B cell (primary cell): ENCODE results near the gene KCNJ12. TPM values are rescaled to one million over a fixed set of nuclear protein-coding genes. Genes with fewer than 3 reads are reported as not detected.
"Not testable (repeated sequence)": the region's sequence is repeated elsewhere in the genome, so short reads cannot be mapped to it uniquely, and the experiment has no call there.

ENCODE experiments used
- ATAC-seq: fragments of 200-7000 bp; cut with Tn5 transposase; one replicate; pipeline ENCODE4 v1.10.0; 2021; ENCODE audit warnings: low read depth, mild to moderate bottlenecking, moderate number of reproducible peaks, moderate library complexity
- CTCF ChIA-PET: fragments of 350-600 bp; sonication (Branson Sonifier 250); formaldehyde crosslinking; loops from one replicate; lab custom pipeline; 2021; ENCODE audit warnings: antibody characterized with exemption, inconsistent platforms; lab: Charles Lee
- POLR2A ChIA-PET: fragments of 350-600 bp; sonication (Branson Sonifier 250); formaldehyde crosslinking; loops from one replicate; lab custom pipeline; 2021; ENCODE audit warnings: antibody characterized with exemption; lab: Charles Lee
- DNase-seq: peaks from one replicate; pipeline ENCODE4 v3.0.0; 2013
- H2AFZ ChIP-seq: 2 replicates; pipeline ENCODE4 v1.6.1; 2012; ENCODE audit warnings: mild to moderate bottlenecking, low read depth, low read length; ENCODE audit not compliant: insufficient read depth, poor library complexity, severe bottlenecking
- H3K27ac ChIP-seq, 2 donors: 1 replicate in 1 of 2; 2 replicates in 1 of 2; pipeline ENCODE4 v1.5.1; 2012 to 2013; ENCODE audit warnings: low read length in 2 of 2, mild to moderate bottlenecking in 2 of 2, moderate library complexity in 1 of 2
- H3K27me3 ChIP-seq, 4 experiments: fragments of 200-600 bp in 1 of 4; sonication (generic) in 1 of 4; replicated peaks in 1 of 4; 1 replicate in 2 of 4; 2 replicates in 2 of 4; pipeline versions ENCODE4 v1.6.1 to v1.7.0; 2013 to 2016; ENCODE audit warnings: low read length in 3 of 4, mild to moderate bottlenecking in 2 of 4, mixed read lengths in 1 of 4, moderate library complexity in 1 of 4; ENCODE audit not compliant: insufficient read depth in 4 of 4, control insufficient read depth in 3 of 4; ENCODE audit errors: control extremely low read depth in 1 of 4
- H3K36me3 ChIP-seq, 2 experiments: replicated peaks in 1 of 2; 1 replicate in 1 of 2; 2 replicates in 1 of 2; pipeline versions ENCODE4 v1.6.1 to v1.7.1; 2013; ENCODE audit warnings: low read length in 1 of 2; ENCODE audit not compliant: insufficient read depth in 2 of 2, control insufficient read depth in 1 of 2; ENCODE audit errors: control extremely low read depth in 1 of 2, extremely low read depth in 1 of 2
- H3K4me1 ChIP-seq, 2 donors: fragments of 200-600 bp in 1 of 2; sonication (generic) in 1 of 2; 1 replicate in 1 of 2; 2 replicates in 1 of 2; pipeline versions ENCODE4 v1.5.1 to v1.6.1; 2013 to 2017; ENCODE audit warnings: low read length in 2 of 2; ENCODE audit not compliant: control insufficient read depth in 2 of 2, insufficient read depth in 2 of 2
- H3K4me2 ChIP-seq: replicated peaks from 2 replicates; pipeline ENCODE3; 2012; ENCODE audit warnings: mild to moderate bottlenecking, low read depth, low read length; ENCODE audit not compliant: poor library complexity, severe bottlenecking
- H3K4me3 ChIP-seq, 5 experiments: fragments of 200-600 bp in 1 of 5; sonication (generic) in 1 of 5; 1 replicate in 3 of 5; 2 replicates in 2 of 5; pipeline versions ENCODE4 v1.5.1 to v1.7.0; 2011 to 2016; ENCODE audit warnings: low read length in 4 of 5, mild to moderate bottlenecking in 4 of 5, low read depth in 2 of 5, control low read depth in 1 of 5, moderate library complexity in 1 of 5; ENCODE audit not compliant: insufficient read depth in 1 of 5; ENCODE audit errors: control extremely low read depth in 1 of 5, extremely low read depth in 1 of 5
- H3K79me2 ChIP-seq: fragments of 200-600 bp; sonication (generic); one replicate; pipeline ENCODE4 v1.6.0; 2016; ENCODE audit warnings: low read length; ENCODE audit not compliant: control insufficient read depth, insufficient read depth
- H3K9ac ChIP-seq: fragments of 200-600 bp; sonication (generic); 2 replicates; pipeline ENCODE4 v1.6.1; 2017; ENCODE audit warnings: mild to moderate bottlenecking, low read length, moderate library complexity
- H3K9me3 ChIP-seq, 3 donors: one replicate each; pipeline versions ENCODE4 v1.6.1 to v1.7.1; 2013; ENCODE audit warnings: low read length in 2 of 3; ENCODE audit not compliant: control insufficient read depth in 2 of 3, insufficient read depth in 1 of 3; ENCODE audit errors: control extremely low read depth in 1 of 3
- H4K20me1 ChIP-seq: 2 replicates; pipeline ENCODE4 v1.6.0; 2012; ENCODE audit warnings: mild to moderate bottlenecking, low read length; ENCODE audit not compliant: insufficient read depth, control insufficient read depth, poor library complexity, severe bottlenecking
- H3K27ac Mint-ChIP-seq: one replicate; pipeline ENCODE4 v1.8.0; 2021; ENCODE audit warnings: mixed read lengths
- H3K27me3 Mint-ChIP-seq: one replicate; pipeline ENCODE4 v1.8.0; 2021; ENCODE audit warnings: mixed read lengths
- H3K4me1 Mint-ChIP-seq: one replicate; pipeline ENCODE4 v1.8.0; 2021; ENCODE audit warnings: mixed read lengths
- H3K4me3 Mint-ChIP-seq: one replicate; pipeline ENCODE4 v1.8.0; 2021; ENCODE audit warnings: mixed read lengths
- H3K9me3 Mint-ChIP-seq: one replicate; pipeline ENCODE4 v1.8.0; 2022; ENCODE audit warnings: mixed read lengths; ENCODE audit not compliant: insufficient read depth
- EZH2 ChIP-seq: IDR thresholded peaks from 2 replicates; pipeline ENCODE4 v1.6.1; 2012; ENCODE audit warnings: borderline replicate concordance, low read depth, mild to moderate bottlenecking, moderate library complexity, low read length; ENCODE audit not compliant: insufficient read depth, poor library complexity, severe bottlenecking
- WGBS: methylation state at CpG from one replicate; pipeline ENCODE4 v1.1.5; 2013; ENCODE audit warnings: missing lambda C conversion rate; ENCODE audit not compliant: insufficient coverage; 5-methylcytosine and 5-hydroxymethylcytosine counted together
- intact Hi-C: fragments of 100-400 bp; cut with micrococcal nuclease; formaldehyde crosslinking; loops from one replicate; pipeline ENCODE4 v1.10.0; 2022
- polyA minus RNA-seq: library from RNA; depleted of rRNA, polyadenylated mRNA; stranded (reverse); fragments of >200 nt; gene quantifications from 2 replicates; pipeline ENCODE4 v1.2.3, GENCODE V29; 2012
- polyA plus RNA-seq: library from polyadenylated mRNA; depleted of rRNA; stranded (reverse); fragments of >200 nt; gene quantifications from 2 replicates; pipeline ENCODE4 v1.2.3, GENCODE V29; 2012
- total RNA-seq, 2 donors: library from RNA; stranded (reverse); fragments of 120-200 nt in 1 of 2; gene quantifications; 1 replicate in 1 of 2; 2 replicates in 1 of 2; pipeline versions ENCODE4 v1.2.3 to v1.2.4, GENCODE V29; 2013 to 2022
- TF ChIP-seq, protein P1 (sequence below): fragments of 200-600 bp; IDR thresholded peaks from one replicate; pipeline ENCODE4 v1.8.0; 2022; ENCODE audit warnings: antibody characterized with exemption, mild to moderate bottlenecking

The KCNJ12 gene
- not detected in 2 replicates for total RNA-seq
- 0.33 TPM for total RNA-seq (2013)
- not detected in 2 replicates for polyA plus RNA-seq
- polyA minus RNA-seq = 0.07 TPM in 1 of 2 replicates, not detected in the other

DNA sequence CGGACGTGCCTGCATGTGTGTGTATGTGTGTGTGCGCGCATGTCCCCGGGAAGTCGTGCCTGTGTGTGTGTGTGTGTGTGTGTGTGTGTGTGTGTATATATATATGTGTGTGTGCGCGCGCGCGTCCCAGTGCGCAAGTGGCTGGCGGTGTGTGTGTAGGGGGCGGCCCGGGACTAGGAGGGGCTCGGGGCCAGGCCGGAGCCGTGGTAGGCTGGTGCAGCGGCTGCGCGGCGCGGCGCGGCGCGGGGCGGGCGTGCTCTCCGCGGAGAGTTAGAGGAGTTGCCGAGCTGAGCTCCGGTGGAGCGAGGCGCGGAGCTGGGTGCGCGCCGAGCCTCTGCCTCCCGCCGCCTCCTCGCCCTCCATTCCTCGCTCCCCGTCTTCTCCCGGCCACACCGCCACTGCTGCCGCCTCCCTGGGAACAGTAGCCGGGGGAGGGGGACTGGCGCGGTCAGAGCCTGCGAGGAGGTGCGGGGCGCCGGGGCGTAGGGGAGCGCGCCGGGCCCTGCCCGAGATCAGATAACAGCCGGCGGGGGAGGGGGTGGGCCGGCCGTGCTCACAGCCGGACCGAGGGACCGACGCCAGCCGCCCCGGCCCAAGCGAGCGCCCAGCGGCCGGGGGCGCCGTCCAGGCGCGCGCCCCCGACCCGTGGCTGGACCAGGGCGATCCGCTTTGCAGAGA is at the start of gene KCNJ12:
Gene KCNJ12, plus strand, starts transcription at position 277 of the 678 bp plus-strand sequence. CDS start 38,986 bp downstream, outside the sequence.
- Histone ChIP-seq H3K27me3 (peaks cover 0 to 62% (median 19%) of the 10 kb centered on the region in 4 experiments), H3K4me3 (peak within 1 kb of the TSS in 1 of 5 experiments; percentile 15), H3K79me2 (no peaks in the 10 kb centered on the region), H3K4me2 (peak within 1 kb of the TSS; percentile 65), H3K36me3 (no peaks in the 10 kb centered on the region), H3K9me3 (peaks cover 0 to 6% (median 0%) of the 10 kb centered on the region in 3 donors), H3K9ac (no peak within 1 kb of the TSS), H3K4me1 (peaks cover 24 to 25% of the 10 kb centered on the region in 2 donors), H2AFZ (peak within 1 kb of the TSS; percentile 33), H3K27ac (no peak within 1 kb of the TSS), H4K20me1 (no peaks in the 10 kb centered on the region)
- no peaks in the 10 kb centered on the region for H3K9me3 Mint-ChIP-seq
- no peak for DNase-seq
- intact Hi-C loops = no loop called here
- H3K27me3 Mint-ChIP-seq = peaks cover 30% of the 10 kb centered on the region
- WGBS = 8% methylated on average over 64 of the region's 82 CpGs
- H3K4me3 Mint-ChIP-seq = peak within 1 kb of the TSS; percentile 64
- ChIA-PET CTCF (interaction anchor here (1.2 to 1.9 kb wide), 2 partner anchors 89 to 96 kb away, joined by 3 to 5 read pairs; no protein-coding TSS in a partner anchor), POLR2A (interaction anchor here (0.9 kb wide), 1 partner anchor 10 kb away, joined by 3 read pairs; no protein-coding TSS in a partner anchor)
- TF ChIP-seq, protein P1, sequence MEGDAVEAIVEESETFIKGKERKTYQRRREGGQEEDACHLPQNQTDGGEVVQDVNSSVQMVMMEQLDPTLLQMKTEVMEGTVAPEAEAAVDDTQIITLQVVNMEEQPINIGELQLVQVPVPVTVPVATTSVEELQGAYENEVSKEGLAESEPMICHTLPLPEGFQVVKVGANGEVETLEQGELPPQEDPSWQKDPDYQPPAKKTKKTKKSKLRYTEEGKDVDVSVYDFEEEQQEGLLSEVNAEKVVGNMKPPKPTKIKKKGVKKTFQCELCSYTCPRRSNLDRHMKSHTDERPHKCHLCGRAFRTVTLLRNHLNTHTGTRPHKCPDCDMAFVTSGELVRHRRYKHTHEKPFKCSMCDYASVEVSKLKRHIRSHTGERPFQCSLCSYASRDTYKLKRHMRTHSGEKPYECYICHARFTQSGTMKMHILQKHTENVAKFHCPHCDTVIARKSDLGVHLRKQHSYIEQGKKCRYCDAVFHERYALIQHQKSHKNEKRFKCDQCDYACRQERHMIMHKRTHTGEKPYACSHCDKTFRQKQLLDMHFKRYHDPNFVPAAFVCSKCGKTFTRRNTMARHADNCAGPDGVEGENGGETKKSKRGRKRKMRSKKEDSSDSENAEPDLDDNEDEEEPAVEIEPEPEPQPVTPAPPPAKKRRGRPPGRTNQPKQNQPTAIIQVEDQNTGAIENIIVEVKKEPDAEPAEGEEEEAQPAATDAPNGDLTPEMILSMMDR = no peak
- no peak for TF ChIP-seq EZH2
- no peak within 1 kb of the TSS for H3K27ac Mint-ChIP-seq
- ATAC-seq = no peak
- peaks cover 23% of the 10 kb centered on the region for H3K4me1 Mint-ChIP-seq

DNA sequence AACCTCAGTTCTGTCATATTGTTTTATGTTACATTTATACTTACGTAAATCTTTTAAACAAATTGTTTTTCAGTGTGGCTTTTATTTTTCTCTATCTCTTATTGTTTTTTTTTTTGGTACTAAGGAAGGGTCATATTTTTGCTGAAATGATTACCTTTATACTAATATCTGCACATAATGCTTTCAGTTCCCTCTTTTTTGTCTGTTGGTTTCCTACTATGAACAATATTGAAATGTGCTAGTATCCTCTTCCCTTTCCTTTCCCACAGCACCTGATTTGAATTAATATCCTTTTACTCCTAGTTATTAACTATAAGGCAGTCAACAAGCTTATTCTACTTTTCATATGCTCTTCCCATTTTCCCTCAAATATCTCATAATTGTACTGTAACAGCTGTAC is 48.2 kb upstream of the KCNJ12 start:
- intact Hi-C loops = loop anchor here (10.0 kb wide), 1 partner anchor 187 kb away; no protein-coding TSS in a partner anchor
- H3K9me3 Mint-ChIP-seq, DNase-seq, POLR2A ChIA-PET, H3K79me2 ChIP-seq, H3K4me2 ChIP-seq, H2AFZ ChIP-seq, H3K9ac ChIP-seq, H4K20me1 ChIP-seq, H3K27ac Mint-ChIP-seq, H3K4me3 ChIP-seq, H3K27me3 Mint-ChIP-seq, H3K27ac ChIP-seq, H3K9me3 ChIP-seq, ATAC-seq, H3K4me3 Mint-ChIP-seq, H3K27me3 ChIP-seq, CTCF ChIA-PET, H3K36me3 ChIP-seq: not testable (repeated sequence)
- H3K4me1 Mint-ChIP-seq = peaks cover 19% of the 10 kb centered on the region
- no CpG with 5 or more reads among the region's 1 CpG for WGBS
- H3K4me1 ChIP-seq = peaks cover 0 to 20% of the 10 kb centered on the region in 2 donors

DNA sequence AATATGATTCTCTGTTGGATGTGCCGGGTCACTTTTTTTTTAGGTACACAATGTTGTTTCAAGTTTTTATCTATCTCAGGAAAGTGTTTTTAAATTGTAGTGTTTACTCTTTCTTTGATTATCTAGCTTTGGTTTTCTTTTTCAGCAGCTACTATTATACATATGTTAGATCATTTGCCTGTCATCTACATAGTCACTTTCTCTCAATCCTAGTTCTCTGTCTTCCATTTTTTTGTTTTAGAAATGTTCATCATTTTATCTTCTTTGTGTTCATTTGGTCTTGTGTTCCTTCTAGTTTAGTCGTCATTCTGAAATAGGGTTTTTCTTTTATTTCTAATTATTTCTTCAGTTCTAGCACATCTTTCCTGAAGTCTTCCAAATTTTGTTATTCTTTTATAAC is 47.4 kb upstream of the KCNJ12 start:
- H3K27me3 Mint-ChIP-seq, H3K4me3 Mint-ChIP-seq, H3K27ac Mint-ChIP-seq, H3K9me3 ChIP-seq, H4K20me1 ChIP-seq, H3K36me3 ChIP-seq, CTCF ChIA-PET, H3K79me2 ChIP-seq, H3K9ac ChIP-seq, POLR2A ChIA-PET, H3K4me3 ChIP-seq, H3K9me3 Mint-ChIP-seq, DNase-seq, H3K27ac ChIP-seq, H3K4me2 ChIP-seq, H3K27me3 ChIP-seq, ATAC-seq, H2AFZ ChIP-seq: not testable (repeated sequence)
- no CpG with 5 or more reads among the region's 2 CpGs for WGBS
- peaks cover 16% of the 10 kb centered on the region for H3K4me1 Mint-ChIP-seq
- peaks cover 0 to 12% of the 10 kb centered on the region in 2 donors for H3K4me1 ChIP-seq
- intact Hi-C loops = loop anchor here (10.0 kb wide), 1 partner anchor 186 kb away; no protein-coding TSS in a partner anchor
